Astrocyte (in vitro differentiated cells and primary cell): ENCODE measurements around the gene FRMD4A. TPM values are rescaled to one million over a fixed set of nuclear protein-coding genes. Genes with fewer than 3 reads are reported as not detected.

Experiments used
- DNase-seq: peaks from one replicate; pipeline ENCODE4 v3.0.0-alpha.2; 2010; ENCODE audit warnings: low read depth
- FAIRE-seq: peaks from 2 replicates; lab custom pipeline; 2011; peaks lifted over from hg19 to GRCh38; lab: Jason Lieb, UNC
- H2AFZ ChIP-seq: 2 replicates; pipeline ENCODE4 v1.6.0; 2012; ENCODE audit warnings: low read depth, low read length, inconsistent platforms
- H3K27ac ChIP-seq: 2 replicates; pipeline ENCODE4 v1.5.1; 2011; ENCODE audit warnings: low read depth, low read length, inconsistent platforms
- H3K27me3 ChIP-seq: 2 replicates; pipeline ENCODE4 v1.6.0; 2011; ENCODE audit warnings: low read length, inconsistent platforms; ENCODE audit not compliant: insufficient read depth
- H3K36me3 ChIP-seq: 2 replicates; pipeline ENCODE4 v1.5.1; 2011; ENCODE audit warnings: low read length, inconsistent platforms; ENCODE audit not compliant: insufficient read depth
- H3K4me1 ChIP-seq: 2 replicates; pipeline ENCODE4 v1.5.1; 2011; ENCODE audit warnings: low read length, inconsistent platforms; ENCODE audit not compliant: insufficient read depth
- H3K4me2 ChIP-seq: 2 replicates; pipeline ENCODE4 v1.6.0; 2012; ENCODE audit warnings: low read length, inconsistent platforms
- H3K4me3 ChIP-seq: 2 replicates; pipeline ENCODE4 v1.5.1; 2011; ENCODE audit warnings: low read depth, mild to moderate bottlenecking, low read length, inconsistent platforms; ENCODE audit not compliant: insufficient read depth
- H3K79me2 ChIP-seq: 2 replicates; pipeline ENCODE4 v1.6.0; 2012; ENCODE audit warnings: mild to moderate bottlenecking, low read length, inconsistent platforms; ENCODE audit not compliant: insufficient read depth
- H3K9ac ChIP-seq: 2 replicates; pipeline ENCODE4 v1.6.0; 2012; ENCODE audit warnings: mild to moderate bottlenecking, low read length, inconsistent platforms
- H3K9me3 ChIP-seq: 2 replicates; pipeline ENCODE4 v1.5.1; 2012; ENCODE audit warnings: low read depth, mild to moderate bottlenecking, low read length, inconsistent platforms; ENCODE audit not compliant: insufficient read depth
- H4K20me1 ChIP-seq: 2 replicates; pipeline ENCODE4 v1.6.0; 2012; ENCODE audit warnings: low read length, inconsistent platforms; ENCODE audit not compliant: insufficient read depth
- H3K27ac Mint-ChIP-seq: one replicate; pipeline ENCODE4 v1.8.0; 2021; ENCODE audit warnings: mild to moderate bottlenecking, mixed read lengths; ENCODE audit not compliant: unreplicated experiment
- H3K27me3 Mint-ChIP-seq: one replicate; pipeline ENCODE4 v1.8.0; 2021; ENCODE audit warnings: low read depth, mixed read lengths; ENCODE audit not compliant: unreplicated experiment
- H3K36me3 Mint-ChIP-seq: one replicate; pipeline ENCODE4 v1.8.0; 2021; ENCODE audit warnings: low read depth, mixed read lengths; ENCODE audit not compliant: unreplicated experiment
- H3K4me1 Mint-ChIP-seq: one replicate; pipeline ENCODE4 v1.8.0; 2021; ENCODE audit warnings: low read depth, mixed read lengths; ENCODE audit not compliant: unreplicated experiment
- H3K4me3 Mint-ChIP-seq: one replicate; pipeline ENCODE4 v1.8.0; 2021; ENCODE audit warnings: mild to moderate bottlenecking, moderate library complexity, mixed read lengths; ENCODE audit not compliant: unreplicated experiment
- H3K9me3 Mint-ChIP-seq: one replicate; pipeline ENCODE4 v1.8.0; 2021; ENCODE audit warnings: mild to moderate bottlenecking, mixed read lengths; ENCODE audit not compliant: unreplicated experiment
- CTCF ChIP-seq: IDR thresholded peaks from 2 replicates; pipeline ENCODE4 v1.5.1; 2011; ENCODE audit warnings: low read depth, mild to moderate bottlenecking, inconsistent platforms, low read length, moderate library complexity; ENCODE audit not compliant: insufficient read depth
- EZH2 ChIP-seq: IDR thresholded peaks from 2 replicates; pipeline ENCODE4 v1.6.1; 2012; ENCODE audit warnings: mild to moderate bottlenecking, low read length, inconsistent platforms; ENCODE audit not compliant: insufficient read depth
- total RNA-seq: library from RNA; stranded (reverse); gene quantifications from 2 replicates; pipeline ENCODE4 v1.2.1, GENCODE V29; 2021

FRMD4A gene
- total RNA-seq, 1 donor from 2014 or later: 82.5 TPM

GRCh38 chr10:13908475-13908874, 422.2 kb downstream of the FRMD4A start:
- no peaks in the 10 kb centered on the region for H3K27me3 ChIP-seq

GRCh38 chr10:13907570-13907969, 423.2 kb downstream of the FRMD4A start:
- Mint-ChIP-seq H3K36me3 (peaks cover 2% of the 10 kb centered on the region), H3K27ac (no peak overlapping the region), H3K4me3 (no peak overlapping the region), H3K9me3 (peaks cover 5% of the 10 kb centered on the region), H3K4me1 (peaks cover 1% of the 10 kb centered on the region), H3K27me3 (peaks cover 13% of the 10 kb centered on the region)
- Histone ChIP-seq H3K4me1 (no peaks in the 10 kb centered on the region), H3K27ac (no peak overlapping the region), H4K20me1 (no peaks in the 10 kb centered on the region), H3K4me2 (no peak overlapping the region), H3K36me3 (no peaks in the 10 kb centered on the region), H3K9ac (no peak overlapping the region), H3K27me3 (no peaks in the 10 kb centered on the region), H3K9me3 (no peaks in the 10 kb centered on the region), H2AFZ (no peak overlapping the region), H3K4me3 (no peak overlapping the region), H3K79me2 (no peaks in the 10 kb centered on the region)
- no peak for FAIRE-seq
- TF ChIP-seq EZH2 (no peak), CTCF (no peak)
- DNase-seq: no peak

More at GRCh38 chr10:13908475-13908874, 422.2 kb downstream of the FRMD4A start:
- Histone ChIP-seq H3K27ac (no peak overlapping the region), H3K9me3 (no peaks in the 10 kb centered on the region), H3K4me3 (no peak overlapping the region), H3K79me2 (no peaks in the 10 kb centered on the region), H3K36me3 (no peaks in the 10 kb centered on the region), H3K9ac (no peak overlapping the region), H3K4me2 (no peak overlapping the region), H3K4me1 (no peaks in the 10 kb centered on the region), H2AFZ (no peak overlapping the region), H4K20me1 (no peaks in the 10 kb centered on the region)
- Mint-ChIP-seq H3K9me3 (peaks cover 5% of the 10 kb centered on the region), H3K4me1 (peaks cover 1% of the 10 kb centered on the region), H3K27me3 (peaks cover 13% of the 10 kb centered on the region), H3K36me3 (peaks cover 2% of the 10 kb centered on the region), H3K27ac (no peak overlapping the region), H3K4me3 (no peak overlapping the region)
- no peak for FAIRE-seq
- no peak for DNase-seq
- TF ChIP-seq EZH2 (no peak), CTCF (no peak)

GRCh38 chr10:13905281-13905680, 425.4 kb downstream of the FRMD4A start:
- peaks cover 13% of the 10 kb centered on the region for H3K27me3 Mint-ChIP-seq
- peaks cover 5% of the 10 kb centered on the region for H3K9me3 Mint-ChIP-seq
- FAIRE-seq (no peak), DNase-seq (no peak)
- Histone ChIP-seq H3K4me3 (no peak overlapping the region), H2AFZ (no peak overlapping the region), H3K79me2 (no peaks in the 10 kb centered on the region), H3K9ac (no peak overlapping the region), H3K4me2 (no peak overlapping the region), H4K20me1 (no peaks in the 10 kb centered on the region), H3K27ac (no peak overlapping the region), H3K4me1 (no peaks in the 10 kb centered on the region), H3K27me3 (no peaks in the 10 kb centered on the region), H3K36me3 (no peaks in the 10 kb centered on the region), H3K9me3 (no peaks in the 10 kb centered on the region)
- H3K27ac Mint-ChIP-seq: no peak overlapping the region
- H3K4me1 Mint-ChIP-seq: peaks cover 1% of the 10 kb centered on the region
- H3K36me3 Mint-ChIP-seq: peaks cover 2% of the 10 kb centered on the region
- TF ChIP-seq CTCF (no peak), EZH2 (no peak)
- no peak overlapping the region for H3K4me3 Mint-ChIP-seq
